ENCODE results near the gene ASPRV1.

- TF ChIP-seq ZFX (IDR thresholded peaks at IDR 0.05): no peak
- TF ChIP-seq, protein P1, sequence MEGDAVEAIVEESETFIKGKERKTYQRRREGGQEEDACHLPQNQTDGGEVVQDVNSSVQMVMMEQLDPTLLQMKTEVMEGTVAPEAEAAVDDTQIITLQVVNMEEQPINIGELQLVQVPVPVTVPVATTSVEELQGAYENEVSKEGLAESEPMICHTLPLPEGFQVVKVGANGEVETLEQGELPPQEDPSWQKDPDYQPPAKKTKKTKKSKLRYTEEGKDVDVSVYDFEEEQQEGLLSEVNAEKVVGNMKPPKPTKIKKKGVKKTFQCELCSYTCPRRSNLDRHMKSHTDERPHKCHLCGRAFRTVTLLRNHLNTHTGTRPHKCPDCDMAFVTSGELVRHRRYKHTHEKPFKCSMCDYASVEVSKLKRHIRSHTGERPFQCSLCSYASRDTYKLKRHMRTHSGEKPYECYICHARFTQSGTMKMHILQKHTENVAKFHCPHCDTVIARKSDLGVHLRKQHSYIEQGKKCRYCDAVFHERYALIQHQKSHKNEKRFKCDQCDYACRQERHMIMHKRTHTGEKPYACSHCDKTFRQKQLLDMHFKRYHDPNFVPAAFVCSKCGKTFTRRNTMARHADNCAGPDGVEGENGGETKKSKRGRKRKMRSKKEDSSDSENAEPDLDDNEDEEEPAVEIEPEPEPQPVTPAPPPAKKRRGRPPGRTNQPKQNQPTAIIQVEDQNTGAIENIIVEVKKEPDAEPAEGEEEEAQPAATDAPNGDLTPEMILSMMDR (conservative IDR thresholded peaks at IDR 0.05): no peak
Measured at GRCh38 chr2:69977186-69977585, 15.8 kb upstream of the ASPRV1 start.

All from C4-2B (cell line).